Astrocyte of the spinal cord (primary cell): ENCODE data around the gene PITPNC1.
"Not testable (repeated sequence)": the region's sequence is repeated elsewhere in the genome, so short reads cannot be mapped to it uniquely, and the experiment has no call there.

ENCODE experiments used
- DNase-seq: peaks from one replicate; pipeline ENCODE4 v3.0.0; 2011; ENCODE audit warnings: low read depth, low spot score
- H3K4me3 ChIP-seq: 2 replicates; pipeline ENCODE4 v1.5.1; 2011; ENCODE audit warnings: low read depth, mild to moderate bottlenecking, low read length, moderate library complexity
- in situ Hi-C: cut with HindIII; loops from 2 replicates; pipeline ENCODE4 v1.10.0; 2017; ENCODE audit warnings: low sequenced_read_pairs
- TF ChIP-seq, protein P1 (sequence below): IDR thresholded peaks from 2 replicates; pipeline ENCODE4 v1.5.1; 2012; ENCODE audit warnings: low read depth, mild to moderate bottlenecking, low read length, inconsistent platforms

PITPNC1 gene

DNA sequence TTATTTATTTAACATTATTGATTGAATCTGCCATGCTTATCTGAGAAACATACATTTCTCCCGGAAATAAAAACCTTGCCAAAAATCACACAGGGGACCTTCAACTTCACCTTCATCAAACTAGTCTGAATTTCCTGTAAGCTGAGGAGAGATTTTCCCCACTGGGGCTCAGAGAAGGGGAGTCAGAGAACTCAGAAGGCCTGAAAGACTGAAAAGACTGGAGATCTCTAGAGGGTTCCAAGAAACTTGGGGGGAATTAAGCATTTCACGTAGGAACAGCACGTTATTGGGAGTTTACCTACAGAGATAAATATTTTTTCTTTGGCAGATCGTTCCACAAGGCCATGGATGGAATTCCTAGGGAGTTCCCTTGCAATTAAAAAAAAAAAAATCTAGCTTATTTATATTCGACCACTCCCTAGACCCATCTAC lies 340.1 kb downstream of the PITPNC1 start:
- peak; percentile 1 for DNase-seq
- in situ Hi-C loops, result no loop called here
- peak overlapping the region; percentile 100 for H3K4me3 ChIP-seq
- TF ChIP-seq, protein P1, sequence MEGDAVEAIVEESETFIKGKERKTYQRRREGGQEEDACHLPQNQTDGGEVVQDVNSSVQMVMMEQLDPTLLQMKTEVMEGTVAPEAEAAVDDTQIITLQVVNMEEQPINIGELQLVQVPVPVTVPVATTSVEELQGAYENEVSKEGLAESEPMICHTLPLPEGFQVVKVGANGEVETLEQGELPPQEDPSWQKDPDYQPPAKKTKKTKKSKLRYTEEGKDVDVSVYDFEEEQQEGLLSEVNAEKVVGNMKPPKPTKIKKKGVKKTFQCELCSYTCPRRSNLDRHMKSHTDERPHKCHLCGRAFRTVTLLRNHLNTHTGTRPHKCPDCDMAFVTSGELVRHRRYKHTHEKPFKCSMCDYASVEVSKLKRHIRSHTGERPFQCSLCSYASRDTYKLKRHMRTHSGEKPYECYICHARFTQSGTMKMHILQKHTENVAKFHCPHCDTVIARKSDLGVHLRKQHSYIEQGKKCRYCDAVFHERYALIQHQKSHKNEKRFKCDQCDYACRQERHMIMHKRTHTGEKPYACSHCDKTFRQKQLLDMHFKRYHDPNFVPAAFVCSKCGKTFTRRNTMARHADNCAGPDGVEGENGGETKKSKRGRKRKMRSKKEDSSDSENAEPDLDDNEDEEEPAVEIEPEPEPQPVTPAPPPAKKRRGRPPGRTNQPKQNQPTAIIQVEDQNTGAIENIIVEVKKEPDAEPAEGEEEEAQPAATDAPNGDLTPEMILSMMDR, result no peak

DNA sequence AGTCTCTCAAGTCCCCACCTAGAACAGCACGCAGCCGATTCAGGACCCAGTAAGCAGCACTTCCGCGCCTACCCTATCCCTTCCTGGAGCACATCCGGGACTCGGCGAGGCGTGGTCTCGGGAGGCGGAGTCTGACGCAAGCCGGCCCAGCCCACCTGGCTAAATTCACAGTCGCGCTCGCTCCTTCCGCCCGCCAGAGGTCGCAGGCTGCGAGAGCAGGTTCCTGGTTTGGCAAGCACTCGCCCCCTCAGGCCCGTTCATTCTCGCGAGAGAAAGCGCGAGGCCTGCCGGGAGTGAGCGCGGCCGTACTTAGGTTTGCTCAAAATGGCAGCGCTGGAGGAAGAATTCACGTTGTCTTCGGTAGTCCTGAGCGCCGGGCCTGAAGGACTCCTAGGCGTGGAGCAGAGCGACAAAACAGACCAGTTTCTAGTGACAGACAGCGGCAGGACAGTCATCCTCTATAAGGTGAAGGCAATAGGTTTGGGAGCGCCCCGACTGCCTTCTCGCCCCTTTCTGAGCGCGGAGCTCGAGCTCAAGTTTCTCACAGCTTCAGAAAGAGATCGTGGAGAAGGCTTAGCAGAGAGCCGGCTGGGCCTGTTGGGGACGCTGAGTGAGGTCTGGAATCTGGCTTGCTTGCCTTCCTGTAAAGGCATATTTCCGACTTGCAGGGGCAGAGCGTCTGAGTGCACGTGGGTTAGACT lies 340.7 kb downstream of the PITPNC1 start, which contains the start of gene NOL11:
TSS of gene NOL11 (plus strand) at position 313 of the 701 bp plus-strand sequence. CDS start at position 325, 12 bp downstream.
- TF ChIP-seq, protein P1, result peak; percentile 93
- peak within 1 kb of the TSS; percentile 100 for H3K4me3 ChIP-seq
- in situ Hi-C loops, result no loop called here
- DNase-seq, result peak; percentile 99

DNA sequence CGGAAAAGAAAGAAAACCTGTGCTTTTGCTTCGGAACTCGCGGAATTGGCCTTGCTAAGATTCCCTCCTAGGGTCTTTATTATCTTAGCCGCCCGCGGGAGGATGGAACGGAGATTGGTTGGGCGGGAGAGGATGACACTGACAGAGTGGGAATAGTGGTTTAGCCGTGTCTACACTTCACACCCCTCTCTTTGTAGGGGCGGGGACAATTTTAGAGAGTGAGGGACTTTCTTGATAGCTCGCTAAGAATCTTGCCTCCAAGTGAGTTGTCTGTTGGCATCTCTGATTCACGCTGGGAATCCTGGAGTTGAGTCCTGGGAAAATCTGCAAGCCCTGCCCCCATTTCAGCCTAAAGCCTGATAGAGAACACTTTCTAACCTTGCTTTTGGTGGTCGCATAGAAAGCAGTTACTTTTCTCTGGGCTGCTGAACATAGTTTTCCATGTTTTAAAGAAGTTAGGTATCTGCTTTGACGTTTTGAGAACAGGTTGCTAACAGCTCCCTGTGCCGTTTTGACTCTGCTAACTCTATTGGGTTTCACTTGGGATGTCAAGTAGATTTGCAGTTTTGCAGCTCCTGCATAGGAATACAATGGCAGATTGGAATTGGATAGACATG lies 341.4 kb downstream of the PITPNC1 start:
- in situ Hi-C loops, result no loop called here
- peak; percentile 3 for DNase-seq

DNA sequence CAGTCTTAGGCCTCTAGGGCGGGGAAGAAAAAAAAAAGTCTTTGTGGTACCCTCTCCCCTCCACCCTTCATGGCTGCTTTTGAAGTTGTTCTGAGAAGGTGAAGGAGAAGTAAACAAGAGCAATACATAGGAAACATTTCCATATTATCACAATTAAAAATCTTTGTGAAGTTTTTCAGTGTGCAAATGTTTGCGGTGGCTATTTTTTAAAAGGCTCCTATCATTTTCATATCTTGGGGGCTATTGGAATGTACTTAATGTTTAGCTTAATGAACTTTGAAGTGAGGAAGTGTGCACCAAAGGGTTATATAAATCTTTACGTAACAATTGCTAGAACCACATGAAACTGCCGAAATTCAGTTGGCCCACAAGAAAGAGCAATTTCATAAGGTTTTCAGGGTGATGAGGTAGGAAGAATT lies 348.3 kb downstream of the PITPNC1 start:
- DNase-seq, result no peak
- in situ Hi-C loops, result no loop called here
- no peak overlapping the region for H3K4me3 ChIP-seq
- TF ChIP-seq, protein P1, result no peak

More for the DNA sequence above, 341.4 kb downstream of the PITPNC1 start:
- TF ChIP-seq, protein P1, result no peak
- H3K4me3 ChIP-seq, result peak overlapping the region; percentile 100

DNA sequence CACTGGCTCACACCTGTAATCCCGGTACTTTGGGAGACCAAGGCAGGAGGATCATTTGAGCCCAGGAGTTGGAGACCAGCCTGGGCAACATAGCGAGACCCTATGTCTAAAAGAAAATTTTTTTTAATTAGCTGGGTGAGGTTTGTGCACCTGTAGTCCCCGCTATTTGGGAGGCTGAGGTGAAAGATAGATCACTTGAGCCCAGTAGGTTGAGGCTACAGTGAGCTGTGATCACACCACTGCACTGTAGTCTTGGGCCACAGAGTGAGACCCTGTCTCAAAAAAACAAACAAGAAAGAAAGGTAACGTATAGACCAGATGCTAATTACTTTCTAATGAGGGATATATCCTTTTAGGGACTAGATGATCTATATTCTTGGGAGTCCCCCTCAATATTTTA lies 348.7 kb downstream of the PITPNC1 start:
- in situ Hi-C loops, result no loop called here
- TF ChIP-seq, protein P1, result no peak
- no peak overlapping the region for H3K4me3 ChIP-seq
- DNase-seq, result no peak

DNA sequence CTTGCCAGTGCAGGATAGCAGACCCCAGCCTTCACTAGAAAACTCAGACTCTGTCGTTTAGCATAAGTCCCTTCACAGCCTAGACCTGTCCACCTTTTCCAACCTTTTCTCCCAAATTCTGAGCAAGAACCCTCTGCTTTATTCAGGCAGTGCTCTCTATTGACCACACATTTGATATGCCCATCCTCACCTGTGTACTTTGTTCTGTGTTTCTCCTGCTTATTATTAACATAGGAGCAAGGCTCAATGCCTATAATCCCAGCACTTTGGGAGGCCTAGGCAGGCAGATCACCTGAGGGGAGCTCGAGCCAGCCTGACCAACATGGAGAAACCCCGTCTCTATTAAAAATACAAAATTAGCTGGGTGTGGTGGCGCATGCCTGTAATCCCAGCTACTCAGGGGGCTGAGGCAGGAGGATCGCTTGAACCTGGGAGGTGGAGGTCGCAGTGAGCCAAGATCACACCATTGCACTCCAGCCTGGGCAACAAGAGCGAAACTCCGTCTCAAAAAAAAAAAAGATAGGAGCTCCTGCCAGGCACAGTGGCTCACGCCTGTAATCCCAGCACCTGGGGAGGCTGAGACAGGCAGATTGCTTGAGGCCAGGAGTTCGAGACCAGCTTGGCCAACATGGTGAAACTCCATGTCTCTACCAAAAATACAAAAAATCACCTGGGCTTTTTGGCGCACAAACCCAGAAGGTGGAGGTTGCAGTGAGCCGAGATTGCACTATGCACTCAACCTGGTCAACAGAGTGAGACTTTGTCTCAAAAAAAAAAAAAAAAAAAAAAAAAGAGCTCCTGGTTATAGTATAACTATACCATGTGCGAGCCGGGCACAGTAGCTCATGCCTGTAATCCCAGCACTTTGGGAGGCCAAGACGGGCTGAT lies 350.3 kb downstream of the PITPNC1 start:
- DNase-seq, H3K4me3 ChIP-seq, in situ Hi-C loops: not testable (repeated sequence)
